ENCODE results near the gene TJP3.
A peak's percentile ranks its signal among the peaks of the same experiment; 100 is the strongest.

Gene TJP3

GRCh38 chr19:3720349-3720917, 12.2 kb downstream of the TJP3 start:
- no peak for DNase-seq

DNA sequence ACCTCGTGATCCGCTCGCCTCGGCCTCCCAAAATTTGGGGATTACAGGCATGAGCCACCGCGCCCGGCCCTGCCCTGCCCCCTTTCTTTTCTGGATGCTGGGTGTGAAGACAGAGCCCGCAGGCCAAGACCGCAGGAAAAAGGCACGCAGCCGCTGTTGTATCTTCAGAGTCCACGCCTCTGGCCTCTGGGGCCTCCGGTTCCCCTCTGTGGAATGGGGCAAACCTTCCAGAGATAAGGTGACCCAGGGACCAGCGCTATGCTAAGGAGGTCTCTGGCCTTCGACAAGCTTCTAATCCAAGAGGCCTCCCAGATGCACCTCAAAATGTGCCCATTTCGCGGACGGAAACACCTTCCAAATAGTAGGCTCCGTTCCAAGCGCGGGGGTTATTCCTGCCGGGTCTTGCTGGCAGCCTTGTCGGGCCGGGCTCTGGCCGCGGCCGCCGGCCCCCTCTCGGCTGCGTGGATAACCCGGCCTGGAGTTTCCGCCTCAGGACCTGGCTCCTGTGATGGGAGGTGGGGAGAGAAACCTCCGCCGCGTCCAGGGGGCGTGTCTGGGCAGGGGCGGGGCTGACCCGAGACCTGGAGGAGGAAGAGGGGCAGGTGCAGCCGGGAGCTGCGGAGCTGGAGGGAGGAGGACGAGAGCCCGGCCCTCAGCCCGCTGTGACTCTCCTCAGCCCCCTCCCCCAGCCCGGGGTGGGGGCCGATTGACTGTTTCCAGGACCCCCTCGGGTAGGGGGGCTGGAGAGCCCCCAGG, 13.1 kb downstream of the TJP3 start:
- DNase-seq, result peak; percentile 85 to 86

GRCh38 chr19:3721887-3722442, 13.8 kb downstream of the TJP3 start:
- DNase-seq, result no peak

GRCh38 chr19:3722443-3723109, 14.4 kb downstream of the TJP3 start:
- DNase-seq, result no peak

- no peak for DNase-seq
Observed at GRCh38 chr19:3723110-3723488, 14.9 kb downstream of the TJP3 start.

DNA sequence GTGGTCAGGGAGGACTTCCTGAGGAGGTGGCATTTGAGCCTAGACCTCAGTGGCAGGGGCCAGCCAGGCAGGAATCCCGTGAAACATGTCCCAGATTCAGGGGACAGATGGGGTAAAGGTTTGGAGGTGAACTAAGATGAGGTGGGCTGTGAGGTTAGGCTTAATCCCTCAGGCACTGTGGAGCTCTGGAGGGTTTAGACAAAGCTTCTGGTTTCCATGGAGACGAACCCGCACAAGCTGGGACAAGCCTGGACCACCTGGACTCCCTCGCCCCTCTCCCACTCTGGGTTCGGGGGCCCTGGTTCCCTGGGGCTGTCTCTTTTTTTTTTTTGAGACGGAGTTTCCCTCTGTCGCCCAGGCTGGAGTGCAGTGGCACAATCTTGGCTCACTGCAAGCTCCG, 15.7 kb downstream of the TJP3 start:
- no peak for DNase-seq

DNA sequence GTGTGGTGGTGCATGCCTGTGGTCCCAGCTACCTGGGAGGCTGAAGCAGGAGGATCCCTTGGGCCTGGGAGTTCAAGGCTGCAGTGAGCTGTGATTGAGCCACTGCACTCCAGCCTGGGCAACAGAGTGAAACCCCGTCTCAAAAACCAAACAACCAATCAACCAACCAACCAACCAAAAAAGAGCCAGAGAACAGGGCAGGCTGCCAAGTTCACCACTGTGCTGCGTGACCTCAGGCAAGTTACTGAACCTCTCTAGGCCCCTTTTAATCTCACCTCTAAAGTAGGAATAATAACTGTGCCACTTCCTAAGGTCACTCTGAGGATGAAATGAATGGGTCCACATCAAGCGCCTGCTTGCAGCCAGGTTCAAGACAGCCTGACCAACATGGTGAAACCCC, 16.9 kb downstream of the TJP3 start:
- no peak for DNase-seq

DNA sequence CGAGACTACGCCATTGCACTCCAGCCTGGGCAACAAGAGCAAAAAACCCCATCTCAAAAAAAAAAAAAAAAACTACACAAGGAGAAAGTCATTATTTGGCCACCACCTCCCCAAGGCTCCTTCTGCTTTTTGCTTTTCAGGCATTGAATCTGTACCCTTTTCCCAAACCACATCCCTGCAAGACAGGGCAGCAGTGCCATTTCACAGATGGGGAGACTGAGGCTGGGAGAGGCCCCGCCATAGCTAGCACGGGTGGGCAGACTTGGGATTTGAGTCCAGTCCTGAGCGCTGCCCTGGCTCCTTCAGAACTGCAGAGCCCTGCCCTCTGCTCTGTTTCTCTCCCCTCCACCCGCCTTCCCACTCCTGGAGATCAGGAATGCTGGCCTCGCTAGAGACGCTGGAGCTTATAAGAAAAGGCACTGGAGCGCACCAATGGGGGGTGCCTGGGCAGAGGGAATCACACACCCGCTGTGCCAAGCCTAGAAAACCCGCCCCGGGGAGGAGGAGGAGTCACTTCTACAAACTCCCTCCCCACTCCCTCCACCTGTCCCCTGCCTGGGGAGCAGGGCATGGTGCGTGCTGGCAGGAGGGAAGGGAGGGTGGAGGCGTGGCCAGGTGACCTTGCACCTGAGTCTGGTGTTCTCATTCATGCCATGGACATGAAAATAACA, 17.6 kb downstream of the TJP3 start:
- no peak for DNase-seq

GRCh38 chr19:3730457-3730958, 22.3 kb downstream of the TJP3 start:
- no peak for DNase-seq

DNA sequence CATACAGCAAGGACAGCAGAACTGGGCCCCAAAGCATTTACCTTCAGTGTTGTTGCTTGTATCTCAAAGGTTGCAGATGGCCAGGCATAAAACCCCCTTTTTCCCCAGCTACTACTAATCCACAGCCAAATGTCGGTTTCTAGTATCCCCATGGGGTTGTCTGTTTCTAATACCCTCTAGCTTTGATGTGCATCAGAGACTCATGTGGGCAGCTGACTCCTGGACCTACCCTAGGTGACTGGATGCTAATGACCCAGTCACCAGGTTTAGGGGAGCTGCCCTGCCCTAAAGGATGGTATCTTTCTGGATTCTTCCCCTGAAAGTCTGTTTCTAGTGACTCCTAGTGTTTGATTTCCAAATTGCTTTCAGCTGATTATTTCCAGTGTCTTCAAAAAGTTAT, 23.9 kb downstream of the TJP3 start:
- DNase-seq, result no peak

DNA sequence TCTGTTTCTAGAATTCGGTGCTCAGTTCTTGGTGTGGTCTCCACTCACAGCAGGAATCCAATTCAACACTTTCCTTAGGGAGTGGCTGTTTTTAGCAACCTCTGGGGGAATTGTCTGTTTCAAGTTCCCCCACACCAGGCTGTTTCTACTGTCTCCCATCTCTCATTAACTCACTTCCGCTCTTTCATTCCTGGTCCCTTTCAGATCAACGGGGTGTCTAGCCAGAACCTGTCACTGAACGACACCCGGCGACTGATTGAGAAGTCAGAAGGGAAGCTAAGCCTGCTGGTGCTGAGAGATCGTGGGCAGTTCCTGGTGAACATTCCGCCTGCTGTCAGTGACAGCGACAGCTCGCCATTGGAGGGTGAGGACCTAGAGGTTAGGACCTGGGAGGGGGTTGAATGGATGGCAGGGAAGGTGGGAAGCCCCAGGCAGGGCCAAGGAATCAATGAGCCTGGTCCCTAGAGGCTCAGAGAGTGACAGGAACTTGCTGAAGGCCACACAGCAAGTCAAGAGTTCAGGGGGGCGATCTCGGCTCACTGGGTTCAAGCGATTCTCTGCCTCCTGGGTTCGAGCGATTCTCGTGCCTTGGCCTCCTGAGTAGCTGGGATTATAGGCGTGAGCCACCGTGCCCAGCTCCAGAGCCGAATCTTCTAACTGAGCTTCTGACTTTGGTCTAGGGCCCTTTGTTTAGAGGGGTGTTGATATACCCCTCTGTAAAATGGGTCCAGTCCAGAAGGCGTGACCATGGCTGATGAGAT, 25.5 kb downstream of the TJP3 start:
- no peak for DNase-seq

DNA sequence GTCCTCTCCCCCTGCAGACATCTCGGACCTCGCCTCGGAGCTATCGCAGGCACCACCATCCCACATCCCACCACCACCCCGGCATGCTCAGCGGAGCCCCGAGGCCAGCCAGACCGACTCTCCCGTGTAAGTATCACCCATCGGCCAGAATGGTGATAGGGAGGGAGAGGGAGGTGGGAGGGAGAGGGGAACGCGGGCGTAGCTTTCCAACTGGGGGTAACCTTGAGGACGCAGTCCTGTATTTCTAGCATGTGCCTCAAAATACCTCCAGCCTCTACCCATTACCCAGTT, 26.1 kb downstream of the TJP3 start:
- no peak for DNase-seq

- DNase-seq, result no peak
Observed at GRCh38 chr19:3736106-3736724, 28.0 kb downstream of the TJP3 start.

- no peak for DNase-seq
Observed at GRCh38 chr19:3737487-3738205, 29.5 kb downstream of the TJP3 start.

- DNase-seq, result no peak
Observed at GRCh38 chr19:3738477-3739220, 30.5 kb downstream of the TJP3 start.

DNA sequence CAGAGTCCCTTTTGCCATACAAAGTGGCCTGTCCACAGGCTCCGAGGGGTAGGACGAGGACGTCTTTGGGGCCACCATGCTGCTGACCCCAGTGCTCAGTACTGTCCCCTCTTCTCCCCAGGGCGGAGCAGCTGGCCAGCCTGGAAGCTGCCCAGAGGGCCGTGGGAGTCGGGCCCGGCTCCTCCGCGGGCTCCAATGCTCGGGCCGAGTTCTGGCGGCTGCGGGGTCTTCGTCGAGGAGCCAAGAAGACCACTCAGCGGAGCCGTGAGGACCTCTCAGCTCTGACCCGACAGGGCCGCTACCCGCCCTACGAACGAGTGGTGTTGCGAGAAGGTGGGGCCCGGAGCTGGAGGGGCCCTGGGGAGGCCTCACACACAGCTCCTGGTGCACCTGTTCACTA, 32.2 kb downstream of the TJP3 start:
- DNase-seq, result no peak

- DNase-seq, result no peak
Observed at GRCh38 chr19:3743486-3743885, 35.3 kb downstream of the TJP3 start.

GRCh38 chr19:3745363-3746045, 37.3 kb downstream of the TJP3 start:
- DNase-seq, result no peak

- DNase-seq, result no peak
Observed at GRCh38 chr19:3746371-3747056, 38.3 kb downstream of the TJP3 start.

- DNase-seq, result no peak
Observed at GRCh38 chr19:3748965-3749364, 40.8 kb downstream of the TJP3 start.

Data from activated CD4-positive, alpha-beta T cell treated with anti-CD3 and anti-CD28 coated beads for 4 hours (primary cell).